Mesodermal cell (in vitro differentiated cells): ENCODE measurements around the gene MSMP. TPM values are rescaled to one million over a fixed set of nuclear protein-coding genes. Genes with fewer than 3 reads are reported as not detected.

Experiments used
- H3K27ac ChIP-seq: 2 replicates; pipeline ENCODE4 v1.7.0; 2013; ENCODE audit warnings: mild to moderate bottlenecking, low read depth, low read length, moderate library complexity; ENCODE audit not compliant: severe bottlenecking
- H3K36me3 ChIP-seq: 2 replicates; pipeline ENCODE4 v1.7.1; 2013; ENCODE audit warnings: mild to moderate bottlenecking, low read length, moderate library complexity; ENCODE audit not compliant: control insufficient read depth, insufficient read depth
- H3K4me1 ChIP-seq: one replicate; pipeline ENCODE4 v1.7.1; 2013; ENCODE audit warnings: mild to moderate bottlenecking, low read length; ENCODE audit not compliant: insufficient read depth, control insufficient read depth, poor library complexity, severe bottlenecking
- H3K4me3 ChIP-seq: 2 replicates; pipeline ENCODE4 v1.7.0; 2013; ENCODE audit warnings: low read length, control low read depth, mild to moderate bottlenecking; ENCODE audit not compliant: insufficient read depth, poor library complexity, severe bottlenecking; ENCODE audit errors: extremely low read depth
- H3K9me3 ChIP-seq: 2 replicates; pipeline ENCODE4 v1.7.1; 2013; ENCODE audit warnings: mild to moderate bottlenecking, low read length, moderate library complexity; ENCODE audit not compliant: control insufficient read depth
- WGBS, 2 experiments: methylation state at CpG; one replicate each; pipeline ENCODE4 v1.1.5; 2013; ENCODE audit warnings: missing lambda C conversion rate in 2 of 2; ENCODE audit not compliant: insufficient coverage in 2 of 2; 5-methylcytosine and 5-hydroxymethylcytosine counted together
- polyA plus RNA-seq, 2 experiments: library from polyadenylated mRNA; stranded (reverse); fragments of 50-300 nt; gene quantifications; one replicate each; pipeline ENCODE4 v1.2.3, GENCODE V29; 2013

Gene MSMP, protein sequence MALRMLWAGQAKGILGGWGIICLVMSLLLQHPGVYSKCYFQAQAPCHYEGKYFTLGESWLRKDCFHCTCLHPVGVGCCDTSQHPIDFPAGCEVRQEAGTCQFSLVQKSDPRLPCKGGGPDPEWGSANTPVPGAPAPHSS
- polyA plus RNA-seq (2013, experiment 1 of 2) = 1.4 TPM
- polyA plus RNA-seq (2013, experiment 2 of 2) = not detected

DNA sequence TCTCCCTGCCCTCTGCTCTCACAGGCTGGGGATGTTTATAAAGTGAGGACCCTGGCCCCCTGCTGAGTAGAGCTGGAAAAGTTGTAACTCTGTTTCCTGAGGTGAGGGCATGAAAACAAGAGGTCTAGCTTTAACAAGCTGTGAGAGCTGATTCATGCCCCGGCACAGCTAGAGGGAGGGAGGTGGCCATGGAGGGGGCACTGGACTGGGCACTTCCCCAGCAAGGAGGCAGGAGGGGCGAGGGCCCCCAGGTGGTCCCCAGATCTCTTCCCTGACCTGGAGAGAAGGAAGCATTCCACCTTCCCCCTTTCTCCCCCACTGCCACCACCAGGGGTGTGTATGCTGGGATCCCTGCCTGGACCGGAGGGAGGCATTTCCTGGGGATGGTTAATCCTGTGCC is at the start of gene MSMP:
Gene MSMP (minus strand): TSS at position 13 of the 400 bp plus-strand sequence. CDS start 147 bp downstream, outside the sequence.
- Histone ChIP-seq H3K4me1 (peaks cover 22% of the 10 kb centered on the region), H3K4me3 (no peak within 1 kb of the TSS), H3K9me3 (no peaks in the 10 kb centered on the region), H3K27ac (no peak within 1 kb of the TSS), H3K36me3 (peaks cover 34% of the 10 kb centered on the region)
- 83 to 85% methylated on average over 2 of the region's 3 CpGs for whole genome bisulfite sequencing, 2 experiments

DNA sequence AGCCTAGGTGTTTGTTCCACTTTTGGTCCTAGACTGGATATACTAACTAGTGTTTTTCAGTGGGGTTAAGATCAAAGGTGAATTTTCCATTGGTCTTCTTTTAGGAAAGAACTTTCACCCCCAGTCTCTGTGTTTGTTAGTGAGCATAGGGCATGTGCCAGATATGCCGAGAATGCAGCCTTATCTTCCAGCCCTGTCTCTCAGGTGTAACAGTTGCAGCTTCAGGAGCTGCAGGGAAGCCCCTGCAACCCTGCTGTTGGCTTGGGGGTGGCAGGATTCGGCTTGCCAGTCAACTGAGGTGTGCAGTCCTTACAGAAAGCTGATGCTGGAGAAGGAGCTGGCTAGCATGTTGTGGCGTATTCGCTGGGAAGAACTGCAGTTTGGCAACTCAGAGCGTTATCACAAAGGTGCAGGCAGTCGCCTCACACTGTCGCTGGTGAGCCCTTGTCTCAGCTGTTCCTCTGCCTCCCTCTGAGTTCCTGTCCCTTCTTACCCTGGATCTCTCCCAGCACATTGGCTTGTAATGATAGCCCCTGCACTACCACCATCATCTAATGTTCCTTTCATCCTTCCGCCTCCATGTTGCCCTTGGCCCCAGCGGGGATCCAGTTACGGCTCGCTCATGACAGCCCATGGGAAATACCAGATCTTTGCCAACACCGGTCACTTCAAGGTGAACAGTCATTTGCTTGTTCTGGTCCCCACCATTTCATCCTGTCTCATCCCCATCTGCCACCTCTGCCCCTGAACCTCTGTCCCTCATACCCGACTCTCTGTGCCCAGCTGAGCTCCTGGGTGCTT is 47.5 kb upstream of the MSMP start:
- peaks cover 62% of the 10 kb centered on the region for H3K36me3 ChIP-seq
- H3K27ac ChIP-seq = no peak overlapping the region
- peaks cover 19% of the 10 kb centered on the region for H3K4me1 ChIP-seq
- no peak overlapping the region for H3K4me3 ChIP-seq
- no peaks in the 10 kb centered on the region for H3K9me3 ChIP-seq
- WGBS, 2 experiments = 94 to 95% methylated on average over 12 of the region's 13 CpGs

DNA sequence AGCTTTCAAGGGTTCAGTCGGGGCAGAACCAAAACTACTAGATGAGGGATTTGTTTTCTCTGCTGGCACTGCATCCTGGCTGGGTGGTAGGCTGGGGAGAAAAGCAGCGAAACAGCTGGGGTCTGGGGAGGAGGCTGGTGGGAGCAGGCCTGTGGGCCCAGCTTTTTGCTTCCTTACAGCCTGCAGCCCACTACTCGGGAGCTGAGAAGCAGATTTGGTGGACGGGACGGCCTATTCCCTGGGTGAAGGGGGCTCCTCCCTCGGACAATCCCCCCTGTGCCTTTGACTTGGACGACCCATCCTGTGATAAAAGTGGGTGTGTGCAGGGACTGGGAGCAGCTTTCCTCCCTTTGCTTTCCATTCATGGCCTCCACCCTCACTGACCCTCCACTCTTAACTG is 46.5 kb upstream of the MSMP start:
- Histone ChIP-seq H3K4me3 (no peak overlapping the region), H3K9me3 (no peaks in the 10 kb centered on the region), H3K36me3 (peaks cover 53% of the 10 kb centered on the region), H3K27ac (no peak overlapping the region), H3K4me1 (peaks cover 25% of the 10 kb centered on the region)
- WGBS, 2 experiments = 78 to 96% methylated on average over 5 to 6 of the region's 7 CpGs

DNA sequence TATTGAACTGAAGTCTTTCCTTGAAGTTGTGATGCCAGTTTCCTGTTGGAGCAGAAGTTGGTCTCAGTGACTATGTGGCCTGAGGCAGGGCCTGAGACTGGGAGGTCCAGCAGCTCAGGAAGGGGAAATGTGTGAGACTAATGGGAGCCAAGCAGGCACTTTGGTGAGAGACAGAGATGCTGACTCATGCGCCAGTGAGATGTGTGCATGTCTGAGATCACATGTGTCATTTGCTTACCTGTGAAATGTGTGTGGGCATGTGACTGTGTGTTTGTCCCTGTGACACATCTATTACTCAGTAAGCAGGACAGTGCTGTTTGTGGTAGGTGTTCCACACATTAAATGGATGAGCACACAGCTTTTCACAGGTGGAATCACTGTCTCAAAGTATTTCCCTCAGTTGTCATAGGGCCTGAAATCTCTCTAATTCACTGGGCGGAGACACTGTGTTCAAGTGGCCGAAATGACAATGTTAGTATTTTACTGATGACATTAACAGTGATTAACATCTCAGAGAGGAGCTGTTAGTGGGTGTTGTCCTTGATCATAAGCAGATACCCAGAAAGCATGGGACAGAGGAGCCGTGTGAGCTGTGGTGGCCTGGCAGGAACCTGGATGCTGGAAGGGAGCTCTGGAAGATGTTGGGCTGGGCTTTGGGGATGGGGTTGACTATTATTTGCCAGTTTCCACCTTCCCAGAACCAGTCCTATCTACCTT is 44.7 kb upstream of the MSMP start:
- peaks cover 38% of the 10 kb centered on the region for H3K4me1 ChIP-seq
- no peaks in the 10 kb centered on the region for H3K9me3 ChIP-seq
- WGBS, 2 experiments = 92 to 96% methylated on average over 3 to 4 of the region's 4 CpGs
- no peak overlapping the region for H3K4me3 ChIP-seq
- peak overlapping the region; percentile 0 for H3K27ac ChIP-seq
- peaks cover 40% of the 10 kb centered on the region for H3K36me3 ChIP-seq

DNA sequence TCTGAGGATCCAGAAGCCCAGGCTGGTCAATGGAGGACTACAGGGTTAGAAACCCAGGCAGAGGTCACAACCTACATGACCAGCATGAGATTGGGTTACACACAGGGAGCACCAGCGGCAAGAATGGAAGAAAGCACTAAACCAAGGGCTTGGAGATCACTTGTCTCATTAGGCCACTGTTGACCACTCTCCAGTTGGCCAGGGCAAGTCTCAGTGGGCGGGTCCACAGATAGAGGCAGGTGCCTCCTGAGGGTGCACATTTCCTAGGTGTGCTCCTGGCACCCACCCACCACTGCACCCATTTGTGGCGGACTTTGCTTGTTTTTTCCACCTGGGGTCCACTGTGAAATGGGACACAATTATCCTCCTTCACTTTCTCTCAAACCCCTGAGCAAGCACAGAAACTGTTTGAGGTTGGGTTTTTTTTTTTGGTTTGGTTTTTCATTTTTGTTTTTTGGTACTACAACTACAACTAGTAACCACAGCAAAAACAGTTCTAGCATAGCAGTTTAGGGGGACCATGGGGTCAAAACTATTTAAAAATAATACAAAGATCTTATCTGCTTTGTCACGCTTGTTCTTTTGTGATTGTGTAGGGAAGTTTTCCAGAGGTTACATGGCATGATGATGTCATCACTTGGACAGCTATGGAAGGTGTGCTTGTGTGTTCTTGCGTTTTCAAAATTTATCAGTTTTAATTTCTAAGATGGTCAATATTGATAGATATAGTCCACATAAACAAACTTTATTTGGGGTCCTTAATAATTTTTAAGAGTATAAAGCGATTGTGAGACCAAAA is 43.4 kb upstream of the MSMP start:
- Histone ChIP-seq H3K9me3 (no peaks in the 10 kb centered on the region), H3K4me1 (peaks cover 48% of the 10 kb centered on the region), H3K4me3 (no peak overlapping the region), H3K36me3 (peaks cover 28% of the 10 kb centered on the region), H3K27ac (no peak overlapping the region)
- WGBS, 2 experiments = 88 to 100% methylated on average over 3 of the region's 6 CpGs

DNA sequence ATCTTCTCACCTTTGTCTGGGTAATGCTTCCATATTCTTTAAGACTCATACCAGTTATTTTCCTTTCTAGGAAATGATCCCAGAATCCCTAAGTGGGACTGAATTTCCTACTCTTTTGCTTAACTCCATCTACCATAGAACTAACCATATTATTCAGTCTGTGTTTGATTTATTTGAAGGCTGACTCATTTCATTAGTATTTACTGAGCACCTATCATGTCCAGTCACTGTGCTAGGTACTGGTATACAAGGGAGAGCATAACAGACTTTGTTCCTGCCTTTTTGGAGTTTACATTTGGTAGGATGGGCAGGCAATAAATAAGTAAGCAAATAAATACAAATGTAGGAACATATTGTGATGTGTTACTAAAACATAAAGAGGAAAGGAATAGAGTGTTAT is 41.6 kb upstream of the MSMP start:
- H3K9me3 ChIP-seq = no peaks in the 10 kb centered on the region
- peaks cover 10% of the 10 kb centered on the region for H3K36me3 ChIP-seq
- no peak overlapping the region for H3K27ac ChIP-seq
- H3K4me1 ChIP-seq = peaks cover 53% of the 10 kb centered on the region
- H3K4me3 ChIP-seq = no peak overlapping the region

DNA sequence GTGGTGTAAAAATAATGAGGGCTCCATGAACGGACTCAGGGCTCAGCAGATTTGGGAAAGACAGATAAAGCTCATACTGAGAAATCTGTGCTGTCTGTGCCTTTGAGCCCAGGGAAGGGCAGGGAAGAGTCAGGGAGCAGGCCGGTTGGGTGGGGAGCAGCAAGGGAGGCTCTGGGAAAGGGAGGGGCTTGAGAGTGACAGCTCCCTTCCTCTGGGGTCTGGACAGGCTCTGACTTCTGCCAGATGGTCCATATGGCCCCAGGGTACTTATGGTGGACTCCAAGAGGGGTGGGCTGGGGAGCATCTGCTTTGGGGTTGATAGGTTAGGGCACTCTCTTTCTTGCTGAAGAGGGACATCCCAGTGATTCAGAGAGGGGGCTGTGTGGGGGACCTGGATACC is 39.4 kb upstream of the MSMP start:
- Histone ChIP-seq H3K27ac (no peak overlapping the region), H3K4me1 (peaks cover 52% of the 10 kb centered on the region), H3K4me3 (peak overlapping the region; percentile 3), H3K9me3 (no peaks in the 10 kb centered on the region), H3K36me3 (no peaks in the 10 kb centered on the region)
- WGBS, 2 experiments = 66 to 90% methylated on average over 2 of the region's 2 CpGs

DNA sequence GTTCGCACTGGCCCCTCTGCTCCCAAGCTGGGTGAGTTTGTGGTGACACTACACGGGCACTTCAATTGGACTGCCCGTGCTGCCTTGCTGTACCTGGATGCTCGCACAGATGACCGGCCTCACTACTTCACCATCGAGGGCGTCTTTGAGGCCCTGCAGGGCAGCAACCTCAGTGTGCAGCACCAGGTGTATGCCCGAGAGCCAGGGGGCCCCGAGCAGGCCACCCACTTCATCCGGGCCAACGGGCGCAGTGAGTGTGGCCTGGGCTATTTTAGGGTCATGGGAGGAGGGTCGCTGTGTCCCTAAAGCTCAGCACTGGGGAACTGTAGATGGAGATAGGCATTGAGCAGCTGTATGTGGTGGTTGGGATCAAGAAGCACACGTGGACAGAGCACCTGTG is 38.8 kb upstream of the MSMP start:
- H3K4me1 ChIP-seq = peaks cover 46% of the 10 kb centered on the region
- 98% methylated on average over 13 to 14 of the region's 14 CpGs for WGBS, 2 experiments

DNA sequence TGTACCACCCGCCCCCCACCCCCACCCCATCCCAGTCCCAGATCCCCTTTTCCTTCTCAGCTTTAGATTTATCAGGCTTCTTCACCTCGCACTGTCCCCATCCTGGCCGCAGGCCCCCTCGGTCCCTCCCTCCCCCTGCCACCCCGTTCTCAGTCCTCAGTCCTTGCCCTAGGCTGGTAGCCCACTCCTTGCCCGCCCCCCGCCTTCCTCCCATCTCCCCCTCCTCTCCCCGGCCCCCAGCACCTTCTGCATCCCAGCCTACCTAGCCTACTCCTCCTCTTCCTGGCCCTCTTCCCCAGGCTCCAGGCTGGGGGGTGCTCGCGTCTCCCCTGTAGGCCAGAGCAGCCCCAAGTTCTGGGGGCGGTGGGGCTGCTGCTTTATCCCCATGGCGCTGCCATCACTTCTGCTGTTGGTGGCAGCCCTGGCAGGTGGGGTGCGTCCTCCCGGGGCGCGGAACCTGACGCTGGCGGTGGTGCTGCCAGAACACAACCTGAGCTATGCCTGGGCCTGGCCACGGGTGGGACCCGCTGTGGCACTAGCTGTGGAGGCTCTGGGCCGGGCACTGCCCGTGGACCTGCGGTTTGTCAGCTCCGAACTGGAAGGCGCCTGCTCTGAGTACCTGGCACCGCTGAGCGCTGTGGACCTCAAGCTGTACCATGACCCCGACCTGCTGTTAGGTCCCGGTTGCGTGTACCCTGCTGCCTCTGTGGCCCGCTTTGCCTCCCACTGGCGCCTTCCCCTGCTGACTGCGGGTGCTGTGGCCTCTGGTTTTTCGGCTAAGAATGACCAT is 38.1 kb upstream of the MSMP start:
- peak overlapping the region; percentile 34 for H3K4me3 ChIP-seq
- no peaks in the 10 kb centered on the region for H3K36me3 ChIP-seq
- peaks cover 40% of the 10 kb centered on the region for H3K4me1 ChIP-seq
- WGBS, 2 experiments = 90 to 95% methylated on average over 26 to 30 of the region's 34 CpGs
- H3K27ac ChIP-seq = no peak overlapping the region
- H3K9me3 ChIP-seq = no peaks in the 10 kb centered on the region

More for the DNA sequence above, 38.8 kb upstream of the MSMP start:
- no peaks in the 10 kb centered on the region for H3K9me3 ChIP-seq
- H3K27ac ChIP-seq = no peak overlapping the region
- H3K36me3 ChIP-seq = no peaks in the 10 kb centered on the region
- no peak overlapping the region for H3K4me3 ChIP-seq
